DOHH2 (cell line): ENCODE measurements around the gene HTRA2.
A peak's percentile ranks its signal among the peaks of the same experiment; 100 is the strongest.

Source experiments
- H3F3A ChIP-seq: fragments of 200-600 bp; sonication (generic), shearing (Covaris generic); 2 replicates; pipeline ENCODE4 v1.6.0; 2016; ENCODE audit warnings: antibody characterized with exemption, mild to moderate bottlenecking; ENCODE audit not compliant: control insufficient read depth, insufficient read depth
- H3K27ac ChIP-seq: fragments of 200-600 bp; sonication (generic); 2 replicates; pipeline ENCODE4 v1.5.1; 2014; ENCODE audit warnings: low read depth, mild to moderate bottlenecking, low read length, moderate library complexity
- H3K27me3 ChIP-seq: fragments of 200-600 bp; sonication (generic); 2 replicates; pipeline ENCODE4 v1.6.1; 2014; ENCODE audit warnings: mild to moderate bottlenecking, low read length, mixed read lengths; ENCODE audit not compliant: control insufficient read depth
- H3K36me3 ChIP-seq: fragments of 200-600 bp; sonication (generic); 2 replicates; pipeline ENCODE4 v1.6.1; 2014; ENCODE audit warnings: mild to moderate bottlenecking, low read length, moderate library complexity, mixed read lengths; ENCODE audit not compliant: control insufficient read depth
- H3K4me1 ChIP-seq: fragments of 200-600 bp; sonication (generic); 2 replicates; pipeline ENCODE4 v1.6.1; 2014; ENCODE audit warnings: mild to moderate bottlenecking, low read length, mixed read lengths; ENCODE audit not compliant: control insufficient read depth
- H3K4me2 ChIP-seq: fragments of 200-600 bp; sonication (generic); 2 replicates; pipeline ENCODE4 v1.6.0; 2014; ENCODE audit warnings: mild to moderate bottlenecking, low read length, moderate library complexity
- H3K4me3 ChIP-seq: fragments of 200-600 bp; sonication (generic); 2 replicates; pipeline ENCODE4 v1.5.1; 2014; ENCODE audit warnings: mild to moderate bottlenecking, low read length, mixed read lengths
- H3K79me2 ChIP-seq: fragments of 200-600 bp; sonication (generic); 2 replicates; pipeline ENCODE4 v1.6.1; 2014; ENCODE audit warnings: mild to moderate bottlenecking, low read length, mixed read lengths; ENCODE audit not compliant: control insufficient read depth
- H3K9me2 ChIP-seq: fragments of 200-600 bp; sonication (generic); replicated peaks from 2 replicates; pipeline ENCODE4 v1.6.1; 2014; ENCODE audit warnings: mild to moderate bottlenecking, low read length, mixed read lengths; ENCODE audit not compliant: control insufficient read depth
- H3K9me3 ChIP-seq: fragments of 200-600 bp; sonication (generic); 2 replicates; pipeline ENCODE4 v1.6.1; 2014; ENCODE audit warnings: antibody characterized with exemption, low read length, mixed read lengths; ENCODE audit not compliant: control insufficient read depth, insufficient read depth
- H4K20me1 ChIP-seq: fragments of 200-600 bp; sonication (generic); 2 replicates; pipeline ENCODE4 v1.6.0; 2014; ENCODE audit warnings: low read depth, mild to moderate bottlenecking, antibody characterized with exemption, low read length, moderate library complexity; ENCODE audit not compliant: control insufficient read depth, insufficient read depth
- EZH2phosphoT487 ChIP-seq: fragments of 200-600 bp; sonication (generic); IDR thresholded peaks from 2 replicates; pipeline ENCODE4 v1.6.1; 2017; ENCODE audit warnings: borderline replicate concordance, mild to moderate bottlenecking, antibody characterized with exemption, low read length, moderate library complexity, mixed read lengths
- TF ChIP-seq, protein P1 (sequence below): fragments of 200-600 bp; sonication (generic); IDR thresholded peaks from one replicate; pipeline ENCODE4 v1.5.1; 2014; ENCODE audit warnings: antibody characterized with exemption, mild to moderate bottlenecking, low read depth, low read length; ENCODE audit not compliant: poor library complexity, severe bottlenecking

Gene HTRA2

DNA sequence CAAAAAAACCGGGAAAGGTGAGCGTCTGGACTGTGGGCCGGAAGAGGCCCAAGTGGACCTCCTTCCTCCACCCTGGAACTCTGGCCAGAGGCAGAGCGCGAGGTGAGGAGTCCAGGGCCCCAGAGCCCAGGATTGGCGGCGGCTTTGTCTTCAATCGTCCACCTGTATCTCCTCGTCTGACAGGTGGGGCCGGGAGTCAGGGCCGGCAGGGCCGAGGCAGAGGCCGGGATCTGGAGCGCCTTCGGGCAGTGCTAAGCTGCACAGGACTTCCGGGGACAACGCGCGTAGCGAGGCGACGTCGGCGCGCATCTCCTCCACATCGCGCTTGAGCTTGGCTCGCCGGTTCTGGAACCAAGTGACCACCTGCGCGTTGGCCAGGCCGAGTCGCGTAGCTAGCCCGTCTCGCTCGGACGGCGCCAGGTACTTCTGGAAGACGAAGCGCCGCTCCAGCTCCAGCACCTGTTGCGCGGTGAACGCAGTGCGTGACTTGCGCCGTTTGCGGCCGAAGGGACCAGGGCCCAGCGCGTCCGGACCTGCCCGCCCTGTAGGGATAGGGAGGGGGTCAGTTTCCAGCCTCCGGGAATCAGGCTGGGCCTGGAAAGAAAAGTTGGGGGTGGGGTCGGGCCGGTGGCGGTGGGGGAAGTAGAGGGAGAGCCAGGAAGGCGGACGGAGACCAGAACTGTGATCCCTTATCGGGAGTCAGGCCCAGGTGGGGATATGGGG, 31.8 kb upstream of the HTRA2 start:
- TF ChIP-seq EZH2phosphoT487 = no peak; the same call in 1 of the 2 replicates
- TF ChIP-seq, protein P1, sequence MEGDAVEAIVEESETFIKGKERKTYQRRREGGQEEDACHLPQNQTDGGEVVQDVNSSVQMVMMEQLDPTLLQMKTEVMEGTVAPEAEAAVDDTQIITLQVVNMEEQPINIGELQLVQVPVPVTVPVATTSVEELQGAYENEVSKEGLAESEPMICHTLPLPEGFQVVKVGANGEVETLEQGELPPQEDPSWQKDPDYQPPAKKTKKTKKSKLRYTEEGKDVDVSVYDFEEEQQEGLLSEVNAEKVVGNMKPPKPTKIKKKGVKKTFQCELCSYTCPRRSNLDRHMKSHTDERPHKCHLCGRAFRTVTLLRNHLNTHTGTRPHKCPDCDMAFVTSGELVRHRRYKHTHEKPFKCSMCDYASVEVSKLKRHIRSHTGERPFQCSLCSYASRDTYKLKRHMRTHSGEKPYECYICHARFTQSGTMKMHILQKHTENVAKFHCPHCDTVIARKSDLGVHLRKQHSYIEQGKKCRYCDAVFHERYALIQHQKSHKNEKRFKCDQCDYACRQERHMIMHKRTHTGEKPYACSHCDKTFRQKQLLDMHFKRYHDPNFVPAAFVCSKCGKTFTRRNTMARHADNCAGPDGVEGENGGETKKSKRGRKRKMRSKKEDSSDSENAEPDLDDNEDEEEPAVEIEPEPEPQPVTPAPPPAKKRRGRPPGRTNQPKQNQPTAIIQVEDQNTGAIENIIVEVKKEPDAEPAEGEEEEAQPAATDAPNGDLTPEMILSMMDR = no peak
- Histone ChIP-seq H3K4me3 (peak overlapping the region; percentile 35; the same call in 1 of the 2 replicates), H3K4me2 (peak overlapping the region; percentile 38), H3K9me3 (no peaks in the 10 kb centered on the region), H3K79me2 (no peaks in the 10 kb centered on the region), H3F3A (no peaks in the 10 kb centered on the region), H3K4me1 (peaks cover 13% of the 10 kb centered on the region), H3K9me2 (no peaks in the 10 kb centered on the region), H3K36me3 (peaks cover 7% of the 10 kb centered on the region; the same call in 1 of the 2 replicates), H3K27ac (no peak overlapping the region), H4K20me1 (no peaks in the 10 kb centered on the region), H3K27me3 (peaks cover 55% of the 10 kb centered on the region)

DNA sequence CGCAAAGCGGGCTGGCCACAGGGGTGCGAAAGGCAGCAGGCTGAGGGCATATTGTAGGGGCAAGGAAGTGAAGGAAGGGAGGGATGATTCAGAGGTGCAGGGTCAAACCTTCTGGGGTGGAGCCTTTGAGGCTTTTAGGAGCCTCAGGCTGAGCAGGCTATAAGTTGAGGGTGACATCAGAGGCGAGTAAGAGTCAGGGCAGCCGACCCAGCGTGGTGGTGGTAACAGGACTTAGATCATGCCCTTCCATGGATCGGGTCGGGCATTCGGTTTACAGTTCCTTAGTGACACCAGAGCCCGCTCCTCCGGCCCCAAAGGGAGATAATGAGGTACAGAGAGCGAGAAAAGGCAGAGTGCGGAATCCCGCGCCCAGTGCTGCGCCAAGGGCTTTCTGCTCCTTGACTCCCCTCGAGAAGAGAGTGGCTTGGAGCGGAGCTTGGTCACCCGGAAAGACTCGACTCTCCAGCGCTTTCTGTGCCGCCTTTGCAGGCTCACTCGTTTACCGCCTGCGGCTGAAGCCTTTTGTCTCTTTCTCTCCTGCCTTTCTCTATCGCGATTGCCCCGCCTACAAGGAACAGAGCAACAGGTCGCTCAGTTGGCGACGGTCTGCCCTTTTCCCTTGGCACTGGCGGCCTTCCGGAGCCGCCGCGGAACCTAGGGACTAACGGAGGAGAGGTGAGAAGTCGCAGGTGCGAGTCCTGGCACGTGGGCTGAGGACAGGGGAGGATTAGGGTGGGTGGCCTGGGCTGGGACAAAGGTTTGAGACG, 31.1 kb upstream of the HTRA2 start:
- Histone ChIP-seq H4K20me1 (no peaks in the 10 kb centered on the region), H3K79me2 (no peaks in the 10 kb centered on the region), H3K27ac (no peak overlapping the region), H3K4me1 (peaks cover 20% of the 10 kb centered on the region), H3K4me2 (peak overlapping the region; percentile 38), H3K9me2 (no peaks in the 10 kb centered on the region), H3K36me3 (peaks cover 1% of the 10 kb centered on the region; the same call in 1 of the 2 replicates), H3K4me3 (peak overlapping the region; percentile 35; the same call in 1 of the 2 replicates), H3K9me3 (no peaks in the 10 kb centered on the region), H3K27me3 (peaks cover 61% of the 10 kb centered on the region), H3F3A (no peaks in the 10 kb centered on the region)
- TF ChIP-seq, protein P1 = no peak
- TF ChIP-seq EZH2phosphoT487 = peak; percentile 71

DNA sequence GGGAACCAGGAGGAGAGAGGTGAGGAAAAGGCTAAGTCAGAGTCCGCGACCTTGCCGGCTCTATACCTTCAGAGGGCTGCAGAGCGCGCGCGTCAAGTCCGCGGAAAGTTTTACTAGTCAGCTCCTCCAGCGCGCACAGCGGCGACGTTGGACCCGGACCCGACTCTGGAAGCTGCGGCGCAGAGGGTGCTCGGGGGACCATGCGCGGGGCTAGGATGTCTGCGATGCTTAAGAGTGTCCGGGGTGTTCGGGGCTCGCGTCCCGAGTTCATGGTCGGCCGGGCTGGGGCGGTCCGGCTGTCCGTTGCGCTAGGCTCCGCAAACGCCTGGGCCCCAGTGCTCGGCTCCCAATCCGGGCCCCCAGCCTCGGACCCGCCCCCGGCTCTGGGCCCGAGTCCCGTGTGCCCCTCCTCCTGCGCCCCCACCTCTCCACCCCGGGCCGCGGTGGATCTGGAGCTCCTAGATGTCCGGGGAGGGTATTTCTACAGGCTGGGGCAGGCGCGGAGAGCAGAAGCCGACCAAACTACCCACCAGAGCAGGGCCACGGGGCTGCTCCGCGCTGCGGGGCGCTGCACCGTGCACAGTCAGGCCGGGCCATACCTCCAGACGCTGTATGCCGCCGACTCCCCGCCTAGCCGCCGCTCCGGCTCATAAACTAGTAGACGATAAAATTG, 30.3 kb upstream of the HTRA2 start, which contains the start of gene LBX2:
Gene LBX2, minus strand, starts transcription at position 337 of the 673 bp plus-strand sequence. Its CDS starts 66 bp downstream, at position 271.
- Histone ChIP-seq H3K79me2 (no peaks in the 10 kb centered on the region), H4K20me1 (no peaks in the 10 kb centered on the region), H3F3A (no peaks in the 10 kb centered on the region), H3K9me2 (no peaks in the 10 kb centered on the region), H3K4me1 (peaks cover 20% of the 10 kb centered on the region), H3K4me3 (peak within 1 kb of the TSS; percentile 35; the same call in 1 of the 2 replicates), H3K4me2 (peak within 1 kb of the TSS; percentile 38), H3K9me3 (no peaks in the 10 kb centered on the region), H3K27me3 (peaks cover 61% of the 10 kb centered on the region), H3K36me3 (no peaks in the 10 kb centered on the region; the same call in 1 of the 2 replicates), H3K27ac (no peak within 1 kb of the TSS)
- no peak for TF ChIP-seq EZH2phosphoT487
- TF ChIP-seq, protein P1 = no peak
